Urothelium cell line (cell line): ENCODE measurements around the gene DEFB131A.
A peak's percentile ranks its signal among the peaks of the same experiment; 100 is the strongest.
"Not testable (repeated sequence)": the region's sequence is repeated elsewhere in the genome, so short reads cannot be mapped to it uniquely, and the experiment has no call there.

Experiments used
- DNase-seq: peaks from one replicate; pipeline ENCODE4 v3.0.0; 2011; ENCODE audit warnings: low spot score, mixed read lengths
- FAIRE-seq: peaks from 2 replicates; lab custom pipeline; 2011; peaks lifted over from hg19 to GRCh38; lab: Jason Lieb, UNC

The DEFB131A gene, protein sequence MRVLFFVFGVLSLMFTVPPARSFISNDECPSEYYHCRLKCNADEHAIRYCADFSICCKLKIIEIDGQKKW

GRCh38 chr4:9444114-9444513 lies at the start of gene DEFB131A:
DEFB131A (plus strand) TSS chr4:9444414; CDS start chr4:9444534, 120 bp downstream.
- not testable (repeated sequence) for DNase-seq, FAIRE-seq

- DNase-seq, FAIRE-seq: not testable (repeated sequence)
These were observed 38.4 kb upstream of the DEFB131A start for GRCh38 chr4:9405774-9406173.

DNA sequence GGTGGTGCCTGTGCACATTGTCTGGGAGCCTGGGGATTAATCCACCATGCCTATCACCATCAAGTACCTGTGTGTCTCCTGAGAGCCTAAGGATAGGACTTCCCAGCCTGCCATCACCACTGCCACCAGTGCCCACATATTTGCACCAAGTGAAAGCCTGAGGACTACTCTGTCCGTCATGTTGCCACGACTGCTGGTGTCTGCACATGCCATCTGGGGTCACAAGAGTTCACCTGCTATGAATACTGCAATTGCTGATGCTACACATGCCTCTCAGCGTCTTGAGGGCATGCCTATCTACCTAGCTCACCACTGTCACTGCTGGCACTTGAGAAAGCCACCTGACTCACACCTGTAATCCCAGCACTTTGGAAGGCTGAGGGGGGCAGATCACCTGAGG lies 37.7 kb upstream of the DEFB131A start:
- not testable (repeated sequence) for DNase-seq, FAIRE-seq

DNA sequence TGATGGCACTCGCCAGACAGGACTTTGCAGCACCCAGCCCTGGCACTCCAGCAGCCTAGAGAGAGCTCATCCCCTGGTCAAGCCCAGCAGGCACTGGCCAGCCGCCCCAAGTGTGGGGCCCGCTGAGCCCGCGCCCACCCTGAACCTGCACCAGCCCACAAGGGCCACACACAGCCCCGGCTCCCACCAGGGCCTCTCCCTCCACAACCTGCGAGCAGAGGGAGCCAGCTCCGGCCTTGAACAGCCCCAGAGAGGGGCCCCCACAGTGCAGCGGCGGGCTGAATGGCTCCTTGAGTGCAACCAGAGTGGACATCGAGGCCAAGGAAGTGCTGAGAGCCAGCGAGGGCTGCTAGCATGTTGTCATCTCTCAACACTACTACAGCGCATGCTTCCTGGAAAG lies 34.4 kb upstream of the DEFB131A start:
- DNase-seq (no peak), FAIRE-seq (no peak)

GRCh38 chr4:9421884-9422455 lies 22.2 kb upstream of the DEFB131A start:
- FAIRE-seq = not testable (repeated sequence)

DNA sequence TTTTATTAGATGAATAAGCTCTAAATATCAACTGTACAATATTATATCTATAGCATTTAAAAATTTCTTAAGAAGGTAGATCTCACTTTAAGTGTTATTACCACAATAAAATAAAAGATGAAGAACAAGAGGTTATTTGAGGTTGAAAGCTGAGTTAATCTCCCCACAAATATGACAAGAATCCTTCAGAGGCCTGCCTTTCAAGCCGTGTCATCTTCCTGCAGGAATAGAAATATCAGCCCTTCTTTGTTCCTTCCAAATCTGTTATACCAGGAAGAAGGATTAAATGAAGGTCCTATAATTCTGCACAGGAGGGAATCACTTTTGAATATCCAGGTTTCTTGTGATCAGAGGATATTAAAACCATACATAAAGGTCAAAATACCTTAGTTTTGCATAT lies 18.3 kb upstream of the DEFB131A start:
- FAIRE-seq = not testable (repeated sequence)
- peak; percentile 4 for DNase-seq

More at GRCh38 chr4:9421884-9422455, 22.2 kb upstream of the DEFB131A start:
- not testable (repeated sequence) for DNase-seq

DNA sequence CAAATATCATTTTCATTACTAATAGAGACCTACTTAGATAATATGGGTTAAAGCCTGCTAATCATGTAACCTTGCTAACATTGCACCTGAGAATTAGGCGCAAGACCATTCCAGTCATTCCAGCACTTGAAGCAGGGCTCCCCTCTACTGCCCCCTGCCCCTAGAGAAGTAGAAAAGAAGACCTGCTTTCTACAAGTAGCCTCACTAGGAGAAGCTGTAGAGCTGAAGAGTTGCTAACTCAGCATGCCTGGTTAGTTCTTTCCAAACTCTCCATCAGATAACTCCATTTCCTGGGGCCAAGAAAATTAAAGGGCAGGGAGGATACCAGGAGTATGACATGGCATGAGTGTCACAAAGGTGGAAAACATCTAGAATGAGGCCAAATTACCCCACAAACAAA lies 14.2 kb upstream of the DEFB131A start:
- not testable (repeated sequence) for FAIRE-seq
- DNase-seq = peak; percentile 1

- not testable (repeated sequence) for FAIRE-seq, DNase-seq
These were observed 10.9 kb upstream of the DEFB131A start for GRCh38 chr4:9433320-9433719.

GRCh38 chr4:9436728-9437127 lies 7.5 kb upstream of the DEFB131A start:
- not testable (repeated sequence) for DNase-seq, FAIRE-seq

DNA sequence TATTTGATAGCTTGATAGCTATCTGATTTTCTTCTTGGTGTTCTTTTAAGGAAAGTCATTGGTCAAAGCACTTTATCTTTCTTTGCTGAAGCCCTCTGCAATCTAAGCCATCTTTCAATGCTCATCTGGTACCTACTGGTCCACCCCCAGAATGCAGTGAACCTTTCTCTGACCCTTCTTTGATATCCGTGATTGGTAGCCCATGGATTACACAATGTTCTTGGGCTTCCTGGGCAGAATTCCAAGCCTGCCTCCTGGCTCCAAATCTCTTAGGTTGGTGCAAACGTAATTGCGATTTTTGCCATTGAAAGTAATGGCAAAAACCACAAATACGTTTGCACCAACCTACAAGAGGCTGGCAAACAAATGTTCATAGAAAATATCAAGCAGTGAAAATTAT lies 1.9 kb upstream of the DEFB131A start:
- DNase-seq, FAIRE-seq: not testable (repeated sequence)

- DNase-seq, FAIRE-seq: not testable (repeated sequence)
These were observed 467 bp downstream of the DEFB131A start for GRCh38 chr4:9444681-9445080.

GRCh38 chr4:9452251-9452650 lies 8.0 kb downstream of the DEFB131A start:
- not testable (repeated sequence) for FAIRE-seq, DNase-seq

GRCh38 chr4:9454284-9454683 lies 10.1 kb downstream of the DEFB131A start:
- not testable (repeated sequence) for FAIRE-seq, DNase-seq

DNA sequence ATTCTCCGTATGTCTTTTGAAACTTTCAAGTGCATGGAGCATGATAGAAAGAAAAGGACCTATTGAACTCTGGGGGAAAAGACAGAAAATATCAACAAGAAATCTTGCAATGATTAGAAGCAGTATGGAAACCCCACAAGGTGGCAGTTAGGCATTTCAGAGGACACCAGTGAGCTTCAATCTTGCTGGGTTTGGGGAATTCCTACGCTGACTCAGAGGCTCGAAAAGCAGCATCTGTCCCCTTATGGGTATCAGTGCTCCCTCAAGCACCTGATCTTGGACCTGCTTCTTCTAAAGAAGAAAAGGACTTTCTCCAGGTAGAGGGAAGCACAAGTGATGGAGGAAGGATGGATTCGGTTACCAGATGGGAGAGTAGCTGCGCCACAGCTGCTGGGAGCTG lies 10.8 kb downstream of the DEFB131A start:
- not testable (repeated sequence) for FAIRE-seq, DNase-seq

DNA sequence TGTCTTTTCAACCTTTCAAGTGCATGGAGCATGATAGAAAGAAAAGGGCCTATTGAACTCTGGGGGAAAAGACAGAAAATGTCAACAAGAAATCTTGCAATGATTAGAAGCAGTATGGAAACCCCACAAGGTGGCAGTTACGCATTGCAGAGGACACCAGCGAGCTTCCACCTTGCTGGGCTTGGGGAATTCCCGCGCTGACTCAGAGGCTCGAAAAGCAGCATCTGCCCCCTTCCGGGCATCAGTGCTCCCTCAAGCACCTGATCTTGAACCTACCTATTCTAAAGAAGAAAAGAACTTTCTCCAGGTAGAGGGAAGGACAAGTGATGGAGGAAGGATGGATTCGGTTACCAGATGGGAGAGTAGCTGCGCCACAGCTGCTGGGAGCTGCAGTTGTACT lies 35.3 kb downstream of the DEFB131A start:
- FAIRE-seq, DNase-seq: not testable (repeated sequence)

DNA sequence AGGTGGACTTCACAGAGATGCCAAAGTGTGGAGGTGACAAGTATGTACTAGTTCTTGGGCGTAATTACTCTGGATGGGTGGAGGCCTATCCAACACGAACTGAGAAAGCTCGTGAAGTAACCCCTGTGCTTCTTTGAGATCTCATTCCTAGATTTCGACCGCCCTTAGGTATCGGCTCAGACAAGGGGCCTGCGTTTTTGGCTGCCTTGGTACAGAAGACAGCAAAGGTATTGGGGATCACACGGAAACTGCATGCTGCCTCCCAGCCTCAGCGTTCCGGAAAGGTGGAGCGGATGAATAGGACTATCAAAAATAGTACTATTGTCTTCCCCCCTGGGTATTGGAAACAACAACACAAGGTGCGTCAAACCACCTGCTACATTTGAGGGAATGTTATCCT lies 35.9 kb downstream of the DEFB131A start:
- DNase-seq, FAIRE-seq: not testable (repeated sequence)

DNA sequence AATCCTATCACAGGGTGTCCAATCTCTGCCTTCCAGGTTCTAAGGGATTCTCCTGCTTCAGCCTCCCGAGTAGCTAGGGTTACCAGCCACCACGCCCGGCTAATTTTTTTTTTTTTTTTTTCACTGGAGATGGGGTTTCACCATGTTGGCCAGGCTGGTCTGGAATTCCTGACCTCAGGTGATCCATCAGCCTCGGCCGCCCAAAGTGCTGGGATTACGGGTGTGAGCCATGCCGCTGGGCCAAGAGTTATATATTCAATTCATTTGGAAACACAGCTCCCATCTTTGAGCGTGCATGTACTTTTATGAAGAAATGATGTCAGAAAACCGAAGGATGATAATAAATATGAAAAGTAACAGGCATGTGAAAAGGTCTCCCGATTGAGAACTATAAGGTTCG lies 38.7 kb downstream of the DEFB131A start:
- FAIRE-seq, DNase-seq: not testable (repeated sequence)

DNA sequence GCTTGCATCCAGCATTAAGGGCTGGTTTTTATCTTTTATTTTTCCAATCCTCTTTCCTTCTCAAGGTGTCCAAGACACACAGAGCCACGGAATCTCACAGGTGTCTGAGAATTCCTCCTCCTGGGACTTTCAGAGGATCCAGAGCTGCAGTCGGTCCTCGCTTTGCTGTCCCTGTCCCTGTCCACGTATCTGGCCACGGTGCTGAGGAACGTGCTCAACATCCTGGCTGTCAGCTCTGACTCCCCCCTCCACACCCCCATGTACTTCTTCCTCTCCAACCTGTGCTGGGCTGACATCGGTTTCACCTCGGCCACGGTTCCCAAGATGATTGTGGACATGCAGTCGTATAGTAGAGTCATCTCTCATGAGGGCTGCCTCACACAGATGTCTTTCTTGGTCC lies 39.5 kb downstream of the DEFB131A start:
- not testable (repeated sequence) for DNase-seq, FAIRE-seq

DNA sequence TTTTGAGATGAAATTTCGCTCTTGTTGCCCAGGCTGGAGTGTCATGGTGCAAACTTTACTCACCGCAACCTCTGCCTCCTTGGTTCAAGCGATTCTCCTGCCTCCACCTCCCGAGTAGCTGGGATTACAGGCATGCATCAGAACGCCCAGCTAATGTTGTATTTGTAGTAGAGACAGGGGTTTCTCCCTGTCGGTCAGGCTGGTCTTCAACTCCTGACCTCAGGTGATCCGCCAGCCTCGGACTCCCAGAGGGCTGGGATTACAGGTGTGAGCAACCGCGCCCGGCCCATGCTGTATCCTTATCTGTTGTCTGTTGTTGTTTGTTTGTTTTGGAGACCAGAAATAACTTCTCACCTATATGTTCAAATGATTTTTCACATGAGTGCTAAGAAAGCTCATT lies 42.7 kb downstream of the DEFB131A start:
- not testable (repeated sequence) for DNase-seq, FAIRE-seq

DNA sequence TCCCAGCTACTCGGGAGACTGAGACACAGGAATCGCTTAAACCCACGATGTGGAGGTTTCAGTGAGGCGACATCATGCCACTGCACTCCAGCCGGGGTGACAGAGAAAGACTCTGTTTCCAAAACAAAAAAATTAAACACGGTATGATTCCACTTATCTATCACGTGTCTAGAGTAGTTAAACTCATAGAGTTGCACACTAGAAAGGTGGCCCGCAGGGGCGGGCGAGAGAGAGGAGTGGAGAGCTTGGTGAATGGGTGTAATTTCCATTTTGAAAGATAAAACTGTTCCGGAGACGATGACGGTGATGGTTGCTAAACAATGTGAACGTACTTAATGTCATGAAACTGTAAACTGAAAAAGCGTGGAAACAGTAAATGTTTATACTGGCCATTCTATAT lies 44.6 kb downstream of the DEFB131A start:
- not testable (repeated sequence) for FAIRE-seq, DNase-seq

DNA sequence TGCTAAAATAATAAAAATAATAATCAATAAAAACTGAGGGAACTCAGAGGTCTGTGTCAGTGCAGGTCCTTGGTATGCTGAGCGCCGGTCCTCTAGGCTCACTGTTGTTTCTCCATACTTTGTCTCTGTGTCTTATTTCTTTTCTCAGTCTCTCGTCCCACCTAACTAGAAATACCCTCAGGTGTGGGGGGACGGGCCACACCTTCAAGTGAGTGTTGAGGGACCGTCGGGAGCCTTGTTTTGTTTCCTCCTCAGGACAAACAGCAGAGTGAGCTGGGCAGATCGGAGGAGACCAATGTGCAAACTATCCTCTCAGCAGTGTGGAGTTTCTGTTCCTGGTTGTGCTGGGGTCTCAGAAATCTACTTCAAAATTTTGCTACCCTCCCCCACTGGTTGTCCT lies 46.3 kb downstream of the DEFB131A start:
- not testable (repeated sequence) for DNase-seq, FAIRE-seq

DNA sequence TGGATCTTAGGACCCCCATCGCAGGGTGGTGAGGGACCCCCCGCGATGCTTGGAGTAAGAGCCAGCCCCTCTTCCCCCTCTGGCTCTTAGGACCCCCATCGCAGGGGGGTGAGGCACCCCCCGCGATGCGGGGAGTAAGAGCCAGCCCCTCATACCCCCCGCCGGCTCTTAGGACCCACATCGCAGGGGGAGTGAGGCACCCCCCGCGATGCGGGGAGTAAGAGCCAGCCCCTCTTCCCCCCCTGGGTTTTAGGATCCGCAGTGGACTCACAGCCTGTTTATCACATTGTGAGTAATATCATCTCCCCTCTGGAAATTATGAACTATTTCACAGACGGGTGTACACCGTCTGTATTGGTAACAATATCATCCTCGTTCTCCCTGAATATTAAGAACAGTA lies 46.8 kb downstream of the DEFB131A start:
- FAIRE-seq = not testable (repeated sequence)

More for the DNA sequence above, 46.8 kb downstream of the DEFB131A start:
- not testable (repeated sequence) for DNase-seq
